HepG2 (cell line): ENCODE results near the gene ERBB3. TPM values are rescaled to one million over a fixed set of nuclear protein-coding genes. Genes with fewer than 3 reads are reported as not detected.

Experiments used
- DNMT3B ChIP-seq: conservative IDR thresholded peaks from 2 replicates; pipeline ENCODE4 v1.6.1; 2016; ENCODE audit warnings: missing biosample characterization, control low read depth
- ISL2 ChIP-seq: sonication (generic); formaldehyde crosslinking; IDR thresholded peaks from 2 replicates; pipeline ENCODE4 v1.5.0; 2020; ENCODE audit warnings: missing genetic modification reagents
- JUND ChIP-seq: sonication (generic); formaldehyde crosslinking; IDR thresholded peaks from 2 replicates; pipeline ENCODE4 v1.8.0; 2022; ENCODE audit warnings: mild to moderate bottlenecking, missing genetic modification reagents
- MTA3 ChIP-seq: sonication (generic); formaldehyde crosslinking; IDR thresholded peaks from 2 replicates; pipeline ENCODE4 v1.4.0; 2020; ENCODE audit warnings: missing genetic modification reagents
- PHF21A ChIP-seq: sonication (generic); formaldehyde crosslinking; IDR thresholded peaks from 2 replicates; pipeline ENCODE4 v1.5.0; 2020; ENCODE audit warnings: mild to moderate bottlenecking, missing genetic modification reagents
- SCMH1 ChIP-seq: sonication (generic); formaldehyde crosslinking; IDR thresholded peaks from 2 replicates; pipeline ENCODE4 v1.9.0; 2021; ENCODE audit warnings: missing genetic modification reagents, mild to moderate bottlenecking, borderline replicate concordance
- SNAI1 ChIP-seq: sonication (generic); formaldehyde crosslinking; IDR thresholded peaks from 2 replicates; pipeline ENCODE4 v1.5.0; 2020; ENCODE audit warnings: mild to moderate bottlenecking, missing genetic modification reagents, borderline replicate concordance
- ZSCAN31 ChIP-seq: sonication (generic); formaldehyde crosslinking; IDR thresholded peaks from 2 replicates; pipeline ENCODE4 v1.5.0; 2020; ENCODE audit warnings: low read depth, mild to moderate bottlenecking, missing genetic modification reagents
- polyA plus RNA-seq, 8 experiments: library from polyadenylated mRNA; depleted of rRNA in 3 of 8; stranded (reverse) in 7 of 8; unstranded in 1 of 8; fragments of >200 nt; fragmentation: Illumina TruSeq in 4 of 8; extraction: Trizol in 4 of 8; gene quantifications; 2 replicates each; pipeline versions ENCODE4 v1.2.1 to v1.2.3, GENCODE V29; 2011 to 2016; ENCODE audit warnings: low read depth in 4 of 8, missing spikeins in 1 of 8, mixed read lengths in 1 of 8; ENCODE audit not compliant: insufficient read depth in 1 of 8
- total RNA-seq, 5 experiments: library from RNA; depleted of rRNA; stranded (reverse); fragments of >200 nt; fragmentation: Illumina TruSeq; extraction: Trizol; gene quantifications; 2 replicates each; pipeline ENCODE4 v1.2.3, GENCODE V29; 2016; ENCODE audit warnings: low read depth in 1 of 5
- TF ChIP-seq, protein P1 (sequence below): sonication (generic); formaldehyde crosslinking; IDR thresholded peaks from 2 replicates; pipeline ENCODE4 v1.8.1; 2023; ENCODE audit warnings: missing genetic modification reagents, mild to moderate bottlenecking, borderline replicate concordance
- TF ChIP-seq, protein P2 (sequence below): sonication (generic); formaldehyde crosslinking; IDR thresholded peaks from 2 replicates; pipeline ENCODE4 v1.4.0; 2020; ENCODE audit warnings: missing genetic modification reagents
- TF ChIP-seq, protein P3 (sequence below): sonication (generic); formaldehyde crosslinking; IDR thresholded peaks from 2 replicates; pipeline ENCODE4 v1.4.0; 2020; ENCODE audit warnings: missing genetic modification reagents
- TF ChIP-seq, protein P4 (sequence below): sonication (generic); formaldehyde crosslinking; IDR thresholded peaks from 2 replicates; pipeline ENCODE4 v1.5.0; 2020; ENCODE audit warnings: missing genetic modification reagents
- TF ChIP-seq, protein P5 (sequence below): sonication (generic); formaldehyde crosslinking; IDR thresholded peaks from 2 replicates; pipeline ENCODE4 v1.5.1; 2020; ENCODE audit warnings: missing genetic modification reagents, mild to moderate bottlenecking, borderline replicate concordance
- TF ChIP-seq, protein P6 (sequence below): sonication (generic); formaldehyde crosslinking; IDR thresholded peaks from 2 replicates; pipeline ENCODE4 v1.8.0; 2022; ENCODE audit warnings: missing genetic modification reagents, mild to moderate bottlenecking, inconsistent platforms, borderline replicate concordance

The ERBB3 gene
- total and polyA plus RNA-seq, 2 of the 13 experiments (the other 11 are each of a cell fraction or from before 2014, with no cell fraction given) = 93.6 to 358 TPM

DNA sequence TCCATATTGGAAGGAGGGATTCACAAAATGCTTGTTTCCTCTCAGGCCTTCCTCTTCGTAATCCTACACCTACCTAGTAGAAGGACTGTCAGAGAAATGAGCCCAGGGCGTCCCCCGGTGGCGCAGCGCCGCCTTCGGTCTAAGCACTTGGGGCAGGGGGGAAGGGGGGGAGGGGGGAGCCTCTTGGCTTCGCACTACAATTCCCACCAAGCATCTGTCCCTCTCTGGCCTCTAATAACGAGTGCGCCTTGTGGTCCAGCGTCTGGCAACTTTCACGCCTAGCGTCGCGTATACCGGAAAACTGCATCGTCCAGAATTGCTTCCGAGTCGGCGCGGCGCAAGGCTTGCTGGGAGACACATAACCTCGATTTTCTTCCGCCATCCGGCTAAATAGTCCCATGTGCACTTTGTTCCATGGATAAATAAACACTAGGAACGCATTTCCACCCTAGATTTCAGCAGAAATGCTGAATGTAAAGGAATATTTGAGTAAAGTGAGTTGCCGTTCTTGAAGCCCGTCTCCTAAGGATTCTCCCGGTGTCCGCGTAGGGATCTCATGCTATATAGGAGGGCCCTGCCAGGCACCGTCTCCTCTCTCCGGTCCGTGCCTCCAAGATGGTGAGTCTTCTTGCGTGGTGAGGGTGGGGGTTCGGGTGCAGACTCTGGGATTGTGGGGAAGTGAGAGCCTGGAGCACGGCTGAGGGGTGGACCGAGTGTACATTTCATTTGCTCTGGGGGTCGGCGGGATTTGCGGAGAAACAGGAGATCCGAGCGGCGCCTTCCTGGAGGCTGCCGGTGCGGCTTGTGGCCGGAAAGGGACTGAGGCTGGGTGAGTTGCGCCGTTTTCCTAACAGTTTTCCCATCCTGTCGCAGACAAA, 38.2 kb upstream of the ERBB3 start, which contains the start of gene RPS26 (continued):
- TF ChIP-seq, protein P1, sequence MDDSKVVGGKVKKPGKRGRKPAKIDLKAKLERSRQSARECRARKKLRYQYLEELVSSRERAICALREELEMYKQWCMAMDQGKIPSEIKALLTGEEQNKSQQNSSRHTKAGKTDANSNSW (CRISPR knock-in tag) = 0 out of 2 replicates have a peak, but pooled peaks have one; percentile 55
- TF ChIP-seq ZSCAN31 (CRISPR knock-in tag) (peak; percentile 67; the same call in 1 of the 2 replicates), MTA3 (CRISPR knock-in tag) (no peak), DNMT3B (CRISPR knock-in tag) (no peak; the same call in 1 of the 2 replicates), PHF21A (CRISPR knock-in tag) (peak; percentile 89), SCMH1 (CRISPR knock-in tag) (no peak), JUND (CRISPR knock-in tag) (no peak), ISL2 (CRISPR knock-in tag) (peak; percentile 71; the same call in 1 of the 2 replicates), SNAI1 (CRISPR knock-in tag) (peak; percentile 98)
- TF ChIP-seq, protein P2, sequence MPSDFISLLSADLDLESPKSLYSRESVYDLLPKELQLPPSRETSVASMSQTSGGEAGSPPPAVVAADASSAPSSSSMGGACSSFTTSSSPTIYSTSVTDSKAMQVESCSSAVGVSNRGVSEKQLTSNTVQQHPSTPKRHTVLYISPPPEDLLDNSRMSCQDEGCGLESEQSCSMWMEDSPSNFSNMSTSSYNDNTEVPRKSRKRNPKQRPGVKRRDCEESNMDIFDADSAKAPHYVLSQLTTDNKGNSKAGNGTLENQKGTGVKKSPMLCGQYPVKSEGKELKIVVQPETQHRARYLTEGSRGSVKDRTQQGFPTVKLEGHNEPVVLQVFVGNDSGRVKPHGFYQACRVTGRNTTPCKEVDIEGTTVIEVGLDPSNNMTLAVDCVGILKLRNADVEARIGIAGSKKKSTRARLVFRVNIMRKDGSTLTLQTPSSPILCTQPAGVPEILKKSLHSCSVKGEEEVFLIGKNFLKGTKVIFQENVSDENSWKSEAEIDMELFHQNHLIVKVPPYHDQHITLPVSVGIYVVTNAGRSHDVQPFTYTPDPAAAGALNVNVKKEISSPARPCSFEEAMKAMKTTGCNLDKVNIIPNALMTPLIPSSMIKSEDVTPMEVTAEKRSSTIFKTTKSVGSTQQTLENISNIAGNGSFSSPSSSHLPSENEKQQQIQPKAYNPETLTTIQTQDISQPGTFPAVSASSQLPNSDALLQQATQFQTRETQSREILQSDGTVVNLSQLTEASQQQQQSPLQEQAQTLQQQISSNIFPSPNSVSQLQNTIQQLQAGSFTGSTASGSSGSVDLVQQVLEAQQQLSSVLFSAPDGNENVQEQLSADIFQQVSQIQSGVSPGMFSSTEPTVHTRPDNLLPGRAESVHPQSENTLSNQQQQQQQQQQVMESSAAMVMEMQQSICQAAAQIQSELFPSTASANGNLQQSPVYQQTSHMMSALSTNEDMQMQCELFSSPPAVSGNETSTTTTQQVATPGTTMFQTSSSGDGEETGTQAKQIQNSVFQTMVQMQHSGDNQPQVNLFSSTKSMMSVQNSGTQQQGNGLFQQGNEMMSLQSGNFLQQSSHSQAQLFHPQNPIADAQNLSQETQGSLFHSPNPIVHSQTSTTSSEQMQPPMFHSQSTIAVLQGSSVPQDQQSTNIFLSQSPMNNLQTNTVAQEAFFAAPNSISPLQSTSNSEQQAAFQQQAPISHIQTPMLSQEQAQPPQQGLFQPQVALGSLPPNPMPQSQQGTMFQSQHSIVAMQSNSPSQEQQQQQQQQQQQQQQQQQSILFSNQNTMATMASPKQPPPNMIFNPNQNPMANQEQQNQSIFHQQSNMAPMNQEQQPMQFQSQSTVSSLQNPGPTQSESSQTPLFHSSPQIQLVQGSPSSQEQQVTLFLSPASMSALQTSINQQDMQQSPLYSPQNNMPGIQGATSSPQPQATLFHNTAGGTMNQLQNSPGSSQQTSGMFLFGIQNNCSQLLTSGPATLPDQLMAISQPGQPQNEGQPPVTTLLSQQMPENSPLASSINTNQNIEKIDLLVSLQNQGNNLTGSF (CRISPR knock-in tag) = peak; percentile 92
- TF ChIP-seq, protein P3, sequence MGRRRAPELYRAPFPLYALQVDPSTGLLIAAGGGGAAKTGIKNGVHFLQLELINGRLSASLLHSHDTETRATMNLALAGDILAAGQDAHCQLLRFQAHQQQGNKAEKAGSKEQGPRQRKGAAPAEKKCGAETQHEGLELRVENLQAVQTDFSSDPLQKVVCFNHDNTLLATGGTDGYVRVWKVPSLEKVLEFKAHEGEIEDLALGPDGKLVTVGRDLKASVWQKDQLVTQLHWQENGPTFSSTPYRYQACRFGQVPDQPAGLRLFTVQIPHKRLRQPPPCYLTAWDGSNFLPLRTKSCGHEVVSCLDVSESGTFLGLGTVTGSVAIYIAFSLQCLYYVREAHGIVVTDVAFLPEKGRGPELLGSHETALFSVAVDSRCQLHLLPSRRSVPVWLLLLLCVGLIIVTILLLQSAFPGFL (CRISPR knock-in tag) = no peak
- TF ChIP-seq, protein P4, sequence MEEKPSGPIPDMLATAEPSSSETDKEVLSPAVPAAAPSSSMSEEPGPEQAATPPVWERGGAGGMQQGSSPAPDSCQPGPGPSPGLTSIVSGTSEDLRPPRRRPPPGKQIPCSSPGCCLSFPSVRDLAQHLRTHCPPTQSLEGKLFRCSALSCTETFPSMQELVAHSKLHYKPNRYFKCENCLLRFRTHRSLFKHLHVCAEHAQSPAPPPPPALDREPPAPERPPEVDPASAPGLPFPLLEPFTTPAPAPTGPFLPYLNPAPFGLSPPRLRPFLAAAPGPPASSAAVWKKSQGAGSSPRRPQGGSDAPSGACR (CRISPR knock-in tag) = no peak
- TF ChIP-seq, protein P5, sequence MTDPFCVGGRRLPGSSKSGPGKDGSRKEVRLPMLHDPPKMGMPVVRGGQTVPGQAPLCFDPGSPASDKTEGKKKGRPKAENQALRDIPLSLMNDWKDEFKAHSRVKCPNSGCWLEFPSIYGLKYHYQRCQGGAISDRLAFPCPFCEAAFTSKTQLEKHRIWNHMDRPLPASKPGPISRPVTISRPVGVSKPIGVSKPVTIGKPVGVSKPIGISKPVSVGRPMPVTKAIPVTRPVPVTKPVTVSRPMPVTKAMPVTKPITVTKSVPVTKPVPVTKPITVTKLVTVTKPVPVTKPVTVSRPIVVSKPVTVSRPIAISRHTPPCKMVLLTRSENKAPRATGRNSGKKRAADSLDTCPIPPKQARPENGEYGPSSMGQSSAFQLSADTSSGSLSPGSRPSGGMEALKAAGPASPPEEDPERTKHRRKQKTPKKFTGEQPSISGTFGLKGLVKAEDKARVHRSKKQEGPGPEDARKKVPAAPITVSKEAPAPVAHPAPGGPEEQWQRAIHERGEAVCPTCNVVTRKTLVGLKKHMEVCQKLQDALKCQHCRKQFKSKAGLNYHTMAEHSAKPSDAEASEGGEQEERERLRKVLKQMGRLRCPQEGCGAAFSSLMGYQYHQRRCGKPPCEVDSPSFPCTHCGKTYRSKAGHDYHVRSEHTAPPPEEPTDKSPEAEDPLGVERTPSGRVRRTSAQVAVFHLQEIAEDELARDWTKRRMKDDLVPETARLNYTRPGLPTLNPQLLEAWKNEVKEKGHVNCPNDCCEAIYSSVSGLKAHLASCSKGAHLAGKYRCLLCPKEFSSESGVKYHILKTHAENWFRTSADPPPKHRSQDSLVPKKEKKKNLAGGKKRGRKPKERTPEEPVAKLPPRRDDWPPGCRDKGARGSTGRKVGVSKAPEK (CRISPR knock-in tag) = no peak
- TF ChIP-seq, protein P6, sequence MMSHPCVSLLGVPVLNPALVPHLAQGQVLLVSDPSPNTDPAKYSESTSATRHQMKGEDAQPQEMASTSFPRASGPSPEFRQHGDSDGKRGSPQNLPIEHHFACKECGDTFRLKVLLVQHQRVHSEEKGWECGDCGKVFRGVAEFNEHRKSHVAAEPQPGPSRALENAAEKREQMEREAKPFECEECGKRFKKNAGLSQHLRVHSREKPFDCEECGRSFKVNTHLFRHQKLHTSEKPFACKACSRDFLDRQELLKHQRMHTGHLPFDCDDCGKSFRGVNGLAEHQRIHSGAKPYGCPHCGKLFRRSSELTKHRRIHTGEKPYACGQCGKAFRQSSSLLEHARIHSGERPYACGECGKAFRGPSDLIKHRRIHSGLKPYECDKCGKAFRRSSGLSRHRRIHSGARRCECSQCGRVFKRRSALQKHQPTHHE (CRISPR knock-in tag) = peak; percentile 96
